GM12878 (cell line): Measurements from ENCODE around the gene DNAH11. TPM values are rescaled to one million over a fixed set of nuclear protein-coding genes. Genes with fewer than 3 reads are reported as not detected.

Source experiments
- ATAC-seq: fragments of 200-7000 bp; cut with Tn5 transposase; 3 replicates; pipeline ENCODE4 v1.9.1; 2020; ENCODE audit warnings: mild to moderate bottlenecking, moderate library complexity
- BruUV-seq: library from RNA; stranded (reverse); fragments of 400-500 nt; replicated peaks from 2 replicates; lab custom pipeline; 2021; lab: Mats Ljungman, UMichigan
- CTCF ChIA-PET: fragments of 300-600 bp; sonication (Branson Sonifier 250); formaldehyde crosslinking; extraction: SDS; loops from one replicate; lab custom pipeline; 2021; ENCODE audit warnings: inconsistent platforms; lab: Yijun Ruan, JAX
- POLR2A ChIA-PET: fragments of 350-600 bp; formaldehyde crosslinking; extraction: SDS; loops from one replicate; lab custom pipeline; 2021; ENCODE audit warnings: inconsistent platforms; lab: Charles Lee
- RAD21 ChIA-PET: fragments of 300-600 bp; sonication (Branson Sonifier 250); formaldehyde crosslinking; loops from one replicate; lab custom pipeline; 2023; ENCODE audit warnings: antibody characterized with exemption; ENCODE audit not compliant: unreplicated experiment; lab: Charles Lee
- SMC1A ChIA-PET: fragments of 300-600 bp; sonication (Branson Sonifier 250); formaldehyde crosslinking; loops from one replicate; lab custom pipeline; 2023; ENCODE audit not compliant: unreplicated experiment, uncharacterized antibody; lab: Charles Lee
- DNase-seq: peaks from one replicate; pipeline ENCODE4 v3.0.0-alpha.2; 2011; ENCODE audit warnings: low read depth, low spot score
- FAIRE-seq: peaks from 3 replicates; lab custom pipeline; 2011; peaks lifted over from hg19 to GRCh38; lab: Jason Lieb, UNC
- H2AFZ ChIP-seq: 2 replicates; pipeline ENCODE4 v1.6.0; 2011; ENCODE audit warnings: low read depth, low read length, control low read depth; ENCODE audit not compliant: control insufficient read depth
- H3K27ac ChIP-seq: 2 replicates; pipeline ENCODE4 v1.5.1; 2011; ENCODE audit warnings: control low read depth; ENCODE audit not compliant: control insufficient read depth, insufficient read depth
- H3K27me3 ChIP-seq, 2 experiments: replicated peaks in 1 of 2; 2 replicates each; pipeline versions ENCODE4 v1.6.0 to v1.6.1; 2011; ENCODE audit warnings: low read length in 1 of 2; ENCODE audit not compliant: control insufficient read depth in 2 of 2, insufficient read depth in 2 of 2
- H3K36me3 ChIP-seq, 2 experiments: 2 replicates each; pipeline ENCODE4 v1.5.1; 2011; ENCODE audit warnings: low read length in 1 of 2; ENCODE audit not compliant: control insufficient read depth in 2 of 2, insufficient read depth in 2 of 2
- H3K4me1 ChIP-seq: 2 replicates; pipeline ENCODE4 v1.6.1; 2011; ENCODE audit warnings: mild to moderate bottlenecking, low read length, moderate library complexity, mixed read lengths; ENCODE audit not compliant: control insufficient read depth, insufficient read depth
- H3K4me2 ChIP-seq: 2 replicates; pipeline ENCODE4 v1.6.0; 2011; ENCODE audit warnings: control low read depth; ENCODE audit not compliant: control insufficient read depth, insufficient read depth
- H3K4me3 ChIP-seq: fragments of 200-600 bp; sonication (generic); 2 replicates; pipeline ENCODE4 v1.5.1; 2016
- H3K79me2 ChIP-seq: 2 replicates; pipeline ENCODE4 v1.6.0; 2011; ENCODE audit warnings: low read length; ENCODE audit not compliant: control insufficient read depth, insufficient read depth
- H3K9ac ChIP-seq: 2 replicates; pipeline ENCODE4 v1.8.0; 2011; ENCODE audit warnings: low read length, control low read depth, mixed read lengths; ENCODE audit not compliant: control insufficient read depth, insufficient read depth
- H3K9me3 ChIP-seq: replicated peaks from 3 replicates; pipeline ENCODE4 v1.5.1; 2011; ENCODE audit warnings: mild to moderate bottlenecking, low read length; ENCODE audit not compliant: control insufficient read depth, insufficient read depth
- H4K20me1 ChIP-seq: 2 replicates; pipeline ENCODE4 v1.6.0; 2011; ENCODE audit not compliant: control insufficient read depth, insufficient read depth
- CBX5 ChIP-seq: sonication (generic); IDR thresholded peaks from 2 replicates; pipeline ENCODE4 v1.6.1; 2016; ENCODE audit warnings: low read depth, moderate library complexity, mild to moderate bottlenecking, inconsistent platforms
- HDAC6 ChIP-seq: fragments of 200-600 bp; sonication (generic); IDR thresholded peaks from one replicate; pipeline ENCODE4 v1.8.0; 2017; ENCODE audit warnings: antibody characterized with exemption; ENCODE audit not compliant: unreplicated experiment
- KLF5 ChIP-seq: fragments of 450-650 bp; IDR thresholded peaks from 2 replicates; pipeline ENCODE4 v1.6.1; 2014; ENCODE audit warnings: mild to moderate bottlenecking; ENCODE audit not compliant: partially characterized antibody
- LARP7 ChIP-seq: fragments of 450-650 bp; IDR thresholded peaks from 2 replicates; pipeline ENCODE4 v1.6.1; 2017; ENCODE audit warnings: mild to moderate bottlenecking
- MXI1 ChIP-seq: fragments of 150-350 bp; IDR thresholded peaks from 2 replicates; pipeline ENCODE4 v1.6.1; 2011; ENCODE audit warnings: low read depth, mild to moderate bottlenecking, inconsistent platforms, low read length, improper control_type of control experiment
- NFXL1 ChIP-seq: fragments of 450-650 bp; IDR thresholded peaks from 2 replicates; pipeline ENCODE4 v1.6.1; 2017; ENCODE audit warnings: antibody characterized with exemption, mild to moderate bottlenecking, borderline replicate concordance
- NFYB ChIP-seq: IDR thresholded peaks from 2 replicates; pipeline ENCODE4 v1.6.1; 2011; ENCODE audit warnings: low read depth, mild to moderate bottlenecking, low read length, improper control_type of control experiment, moderate library complexity; ENCODE audit not compliant: insufficient read depth
- SMARCA5 ChIP-seq: fragments of 450-650 bp; IDR thresholded peaks from 2 replicates; pipeline ENCODE4 v1.6.1; 2017; ENCODE audit warnings: mild to moderate bottlenecking
- SP1 ChIP-seq: IDR thresholded peaks from one replicate; pipeline ENCODE4 v1.6.1; 2011; ENCODE audit warnings: low read depth, low read length
- SREBF2 ChIP-seq: IDR thresholded peaks from 2 replicates; pipeline ENCODE4 v1.6.1; 2012; ENCODE audit warnings: mild to moderate bottlenecking, low read length
- SUPT20H ChIP-seq: IDR thresholded peaks from 2 replicates; pipeline ENCODE4 v1.6.1; 2011; ENCODE audit warnings: low read depth, mild to moderate bottlenecking, low read length, moderate library complexity, borderline replicate concordance; ENCODE audit not compliant: control insufficient read depth
- TBL1XR1 ChIP-seq: IDR thresholded peaks from 2 replicates; pipeline ENCODE4 v1.6.1; 2012; ENCODE audit warnings: low read depth, low read length, improper control_type of control experiment
- ZBED1 ChIP-seq: IDR thresholded peaks from 2 replicates; pipeline ENCODE4 v1.6.1; 2016; ENCODE audit warnings: borderline replicate concordance
- ZZZ3 ChIP-seq: IDR thresholded peaks from 2 replicates; pipeline ENCODE4 v1.6.1; 2011; ENCODE audit warnings: low read depth; ENCODE audit not compliant: control insufficient read depth, insufficient read length
- WGBS: methylation state at CpG from one replicate; pipeline ENCODE4 v1.1.6; 2016; ENCODE audit warnings: low lambda C conversion rate; ENCODE audit not compliant: insufficient replicate concordance, insufficient coverage; ENCODE audit errors: missing lambda C conversion rate; 5-methylcytosine and 5-hydroxymethylcytosine counted together
- in situ Hi-C: fragments of 300-500 bp; cut with MboI; formaldehyde crosslinking; loops from 9 replicates; pipeline ENCODE4 v1.14.3; 2018; ENCODE audit warnings: mixed read lengths
- intact Hi-C: fragments of 100-400 bp; cut with micrococcal nuclease; formaldehyde crosslinking; loops from one replicate; pipeline ENCODE4 v1.14.2; 2022; ENCODE audit not compliant: unreplicated experiment
- polyA plus RNA-seq, 11 experiments: library from polyadenylated mRNA; depleted of rRNA in 4 of 11; unstranded in 6 of 11; stranded (reverse) in 5 of 11; fragments of >200 nt; fragmentation: Nextera tagmentation in 4 of 11; fragmentation: Illumina TruSeq in 1 of 11; extraction: Ambion mirVana in 4 of 11; extraction: Trizol in 1 of 11; gene quantifications; 1 replicate in 1 of 11; 2 replicates in 10 of 11; pipeline versions ENCODE4 v1.2.1 to v1.2.3, GENCODE V29; 2011 to 2016; ENCODE audit warnings: inconsistent platforms in 2 of 11, missing spikeins in 2 of 11, low read depth in 1 of 11
- total RNA-seq, 4 experiments: library from RNA; depleted of rRNA in 3 of 4; stranded (reverse); fragments of >200 nt in 3 of 4; fragmentation: Illumina TruSeq in 1 of 4; extraction: Trizol in 1 of 4; gene quantifications; 2 replicates each; pipeline versions ENCODE4 v1.2.1 to v1.2.3, GENCODE V29; 2013 to 2021
- TF ChIP-seq, protein P1 (sequence below): fragments of 150-350 bp; IDR thresholded peaks from 2 replicates; pipeline ENCODE4 v1.6.1; 2014; ENCODE audit warnings: mild to moderate bottlenecking, low read depth, low read length
- TF ChIP-seq, protein P2 (sequence below): IDR thresholded peaks from 2 replicates; pipeline ENCODE4 v1.6.1; 2012; ENCODE audit warnings: low read depth, low read length, improper control_type of control experiment

The DNAH11 gene
- total and polyA plus RNA-seq, 10 of the 15 experiments (the other 5 are each of a cell fraction or from before 2014, with no cell fraction given): 0.03 to 0.56 (median 0.10) TPM

DNA sequence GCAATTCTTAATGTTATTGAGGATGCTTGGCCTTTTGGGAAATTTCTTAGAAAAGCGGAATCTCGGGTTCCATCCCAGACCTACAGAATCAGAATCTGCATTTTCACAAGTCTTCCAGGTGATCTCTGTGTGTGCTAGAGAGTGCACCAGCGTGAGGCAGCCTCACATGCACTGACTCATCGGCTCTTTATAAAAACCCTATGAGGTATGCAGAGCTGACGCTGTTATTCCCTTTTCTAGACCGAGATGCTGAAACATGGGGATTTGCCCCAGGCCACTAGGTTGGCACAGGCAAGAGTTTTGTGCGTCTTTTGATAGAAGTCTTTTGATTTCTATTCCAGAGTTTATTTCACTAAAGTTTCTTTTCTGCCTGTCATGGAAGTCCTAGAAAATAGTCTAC lies 341.7 kb downstream of the DNAH11 start:
- intact Hi-C loops: loop anchor here (5.0 kb wide), 1 partner anchor 98 kb away; no protein-coding TSS in a partner anchor
- Histone ChIP-seq H4K20me1 (no peaks in the 10 kb centered on the region), H3K9ac (no peak overlapping the region), H2AFZ (no peak overlapping the region), H3K79me2 (no peaks in the 10 kb centered on the region), H3K4me3 (no peak overlapping the region), H3K9me3 (no peaks in the 10 kb centered on the region), H3K4me1 (no peaks in the 10 kb centered on the region), H3K36me3 (no peaks in the 10 kb centered on the region)
- RAD21 ChIA-PET: no interaction called here
- ATAC-seq: no peak
- CTCF ChIA-PET: no interaction called here
- no peak for FAIRE-seq
- no TSS peak for BruUV-seq
- TF ChIP-seq TBL1XR1 (no peak), SUPT20H (no peak), MXI1 (no peak), HDAC6 (no peak), ZBED1 (no peak), SREBF2 (no peak), NFXL1 (no peak), ZZZ3 (no peak), CBX5 (no peak), NFYB (no peak), SMARCA5 (no peak), SP1 (no peak), LARP7 (no peak), KLF5 (no peak)
- TF ChIP-seq, protein P1, sequence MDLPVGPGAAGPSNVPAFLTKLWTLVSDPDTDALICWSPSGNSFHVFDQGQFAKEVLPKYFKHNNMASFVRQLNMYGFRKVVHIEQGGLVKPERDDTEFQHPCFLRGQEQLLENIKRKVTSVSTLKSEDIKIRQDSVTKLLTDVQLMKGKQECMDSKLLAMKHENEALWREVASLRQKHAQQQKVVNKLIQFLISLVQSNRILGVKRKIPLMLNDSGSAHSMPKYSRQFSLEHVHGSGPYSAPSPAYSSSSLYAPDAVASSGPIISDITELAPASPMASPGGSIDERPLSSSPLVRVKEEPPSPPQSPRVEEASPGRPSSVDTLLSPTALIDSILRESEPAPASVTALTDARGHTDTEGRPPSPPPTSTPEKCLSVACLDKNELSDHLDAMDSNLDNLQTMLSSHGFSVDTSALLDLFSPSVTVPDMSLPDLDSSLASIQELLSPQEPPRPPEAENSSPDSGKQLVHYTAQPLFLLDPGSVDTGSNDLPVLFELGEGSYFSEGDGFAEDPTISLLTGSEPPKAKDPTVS: no peak
- TF ChIP-seq, protein P2, sequence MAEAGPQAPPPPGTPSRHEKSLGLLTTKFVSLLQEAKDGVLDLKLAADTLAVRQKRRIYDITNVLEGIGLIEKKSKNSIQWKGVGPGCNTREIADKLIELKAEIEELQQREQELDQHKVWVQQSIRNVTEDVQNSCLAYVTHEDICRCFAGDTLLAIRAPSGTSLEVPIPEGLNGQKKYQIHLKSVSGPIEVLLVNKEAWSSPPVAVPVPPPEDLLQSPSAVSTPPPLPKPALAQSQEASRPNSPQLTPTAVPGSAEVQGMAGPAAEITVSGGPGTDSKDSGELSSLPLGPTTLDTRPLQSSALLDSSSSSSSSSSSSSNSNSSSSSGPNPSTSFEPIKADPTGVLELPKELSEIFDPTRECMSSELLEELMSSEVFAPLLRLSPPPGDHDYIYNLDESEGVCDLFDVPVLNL: no peak
- TF ChIP-seq, all 136 proteins: peak for 0
- in situ Hi-C loops: no loop called here
- ChIA-PET POLR2A (no interaction called here), SMC1A (no interaction called here)
- DNase-seq: no peak
- Histone ChIP-seq H3K27ac (no peak overlapping the region), H3K27me3 (no peaks in the 10 kb centered on the region), H3K4me2 (no peak overlapping the region)
- 95% methylated on average over 7 of the region's 7 CpGs for WGBS
